ENCODE measurements around the gene VEGFC. TPM values are rescaled to one million over a fixed set of nuclear protein-coding genes. Genes with fewer than 3 reads are reported as not detected.

The VEGFC gene
- total RNA-seq, 1 experiment from 2014 or later: 15.7 TPM

DNA sequence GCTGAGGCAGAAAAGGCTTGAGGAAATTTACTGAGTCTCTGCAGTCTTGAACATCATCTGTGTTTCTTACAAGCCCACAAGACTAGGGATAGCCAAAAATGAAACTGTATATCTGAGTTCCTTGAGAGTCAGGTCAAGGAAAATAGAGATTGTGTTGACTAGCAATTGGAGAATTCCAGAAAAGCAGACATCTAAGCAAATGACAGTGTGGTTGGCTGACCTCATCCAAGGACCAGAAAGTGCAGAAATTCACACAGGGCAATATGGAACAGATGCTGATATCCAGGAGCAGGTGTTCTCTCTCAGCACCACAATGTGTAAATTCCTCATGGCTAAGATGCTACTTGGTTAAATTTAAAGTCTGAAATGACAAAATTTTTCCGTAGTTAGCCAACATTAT lies 146.4 kb downstream of the VEGFC start:
- in situ Hi-C loops (cut with HindIII; ENCODE audit: low pct_unique_long_range_greater_than_20kb, low sequenced_read_pairs): no loop called here
- no peak for DNase-seq (ENCODE audit: low read depth, low spot score)
- H3K4me1 ChIP-seq (ENCODE audit: control insufficient read depth, insufficient read depth, low read length): no peaks in the 10 kb centered on the region
- H3K27me3 ChIP-seq (ENCODE audit: control insufficient read depth, insufficient read depth, low read length): no peaks in the 10 kb centered on the region
- ATAC-seq: no peak
- no peak overlapping the region for H3K4me3 ChIP-seq (ENCODE audit: low read depth in 2 of 2, low read length in 2 of 2)
- ChIA-PET CTCF (no interaction called here), POLR2A (no interaction called here)
- intact Hi-C loops (cut with micrococcal nuclease; ENCODE audit: unreplicated experiment): no loop called here
- no peaks in the 10 kb centered on the region for H3K36me3 ChIP-seq (ENCODE audit: control insufficient read depth, insufficient read depth, low read length)
- H3K27ac ChIP-seq (ENCODE audit: low read length): no peak overlapping the region
- no peaks in the 10 kb centered on the region for H3K9me3 ChIP-seq (ENCODE audit: control insufficient read depth, insufficient read depth, low read depth, low read length)
- TF ChIP-seq REST (IDR thresholded peaks at IDR 0.05; ENCODE audit: insufficient read depth in 1 of 2, low read depth in 2 of 2, low read length in 1 of 2): no peak
- no peak for TF ChIP-seq TCF7L2 (IDR thresholded peaks at IDR 0.05; ENCODE audit: low read depth, low read length)
- TF ChIP-seq SIN3A (IDR thresholded peaks at IDR 0.05; ENCODE audit: borderline replicate concordance, insufficient read depth, low read depth, low read length): no peak
- TF ChIP-seq, protein P1, sequence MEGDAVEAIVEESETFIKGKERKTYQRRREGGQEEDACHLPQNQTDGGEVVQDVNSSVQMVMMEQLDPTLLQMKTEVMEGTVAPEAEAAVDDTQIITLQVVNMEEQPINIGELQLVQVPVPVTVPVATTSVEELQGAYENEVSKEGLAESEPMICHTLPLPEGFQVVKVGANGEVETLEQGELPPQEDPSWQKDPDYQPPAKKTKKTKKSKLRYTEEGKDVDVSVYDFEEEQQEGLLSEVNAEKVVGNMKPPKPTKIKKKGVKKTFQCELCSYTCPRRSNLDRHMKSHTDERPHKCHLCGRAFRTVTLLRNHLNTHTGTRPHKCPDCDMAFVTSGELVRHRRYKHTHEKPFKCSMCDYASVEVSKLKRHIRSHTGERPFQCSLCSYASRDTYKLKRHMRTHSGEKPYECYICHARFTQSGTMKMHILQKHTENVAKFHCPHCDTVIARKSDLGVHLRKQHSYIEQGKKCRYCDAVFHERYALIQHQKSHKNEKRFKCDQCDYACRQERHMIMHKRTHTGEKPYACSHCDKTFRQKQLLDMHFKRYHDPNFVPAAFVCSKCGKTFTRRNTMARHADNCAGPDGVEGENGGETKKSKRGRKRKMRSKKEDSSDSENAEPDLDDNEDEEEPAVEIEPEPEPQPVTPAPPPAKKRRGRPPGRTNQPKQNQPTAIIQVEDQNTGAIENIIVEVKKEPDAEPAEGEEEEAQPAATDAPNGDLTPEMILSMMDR (IDR thresholded peaks at IDR 0.05): no peak
- TF ChIP-seq POLR2AphosphoS5 (IDR thresholded peaks at IDR 0.05; ENCODE audit: low read depth, low read length): no peak
- BruUV-seq (replicated peaks): no TSS peak

DNA sequence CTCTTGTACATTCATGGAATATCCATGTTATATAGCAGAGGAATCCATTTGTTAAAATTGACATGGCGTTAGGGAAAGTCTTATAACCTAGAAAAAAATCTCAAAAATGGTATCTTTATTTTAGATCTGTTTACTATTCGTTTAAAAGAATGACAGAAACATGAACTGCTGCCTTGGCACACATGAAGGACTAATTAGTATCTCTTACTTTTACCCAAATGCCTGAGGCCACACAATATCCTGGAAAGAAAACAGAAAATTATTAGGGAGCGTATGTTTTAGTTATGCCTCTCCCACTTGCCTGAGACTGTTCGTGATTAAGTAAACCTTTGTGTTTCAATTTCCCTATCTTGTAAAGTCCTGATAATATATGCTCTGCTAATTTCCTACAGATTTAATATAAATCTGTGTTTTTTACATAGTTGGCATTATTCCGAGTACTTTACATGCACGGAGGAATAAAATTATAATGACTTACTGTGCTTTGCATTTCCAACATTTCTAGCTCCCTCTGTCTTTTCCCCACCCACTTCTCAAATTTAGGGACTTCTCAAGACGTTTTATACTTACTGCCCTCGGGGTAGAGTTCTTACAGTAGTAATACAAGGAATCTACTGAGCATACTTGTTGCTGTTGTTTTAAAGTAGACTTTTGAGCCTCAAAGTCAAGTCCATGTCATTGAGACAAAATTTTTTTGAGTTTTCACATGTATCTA lies 147.3 kb downstream of the VEGFC start:
- in situ Hi-C loops (cut with HindIII; ENCODE audit: low pct_unique_long_range_greater_than_20kb, low sequenced_read_pairs) (no loop called here), intact Hi-C loops (cut with micrococcal nuclease; ENCODE audit: unreplicated experiment) (no loop called here)
- TF ChIP-seq REST (IDR thresholded peaks at IDR 0.05; ENCODE audit: insufficient read depth in 1 of 2, low read depth in 2 of 2, low read length in 1 of 2) (no peak), TCF7L2 (IDR thresholded peaks at IDR 0.05; ENCODE audit: low read depth, low read length) (no peak), POLR2AphosphoS5 (IDR thresholded peaks at IDR 0.05; ENCODE audit: low read depth, low read length) (no peak), SIN3A (IDR thresholded peaks at IDR 0.05; ENCODE audit: borderline replicate concordance, insufficient read depth, low read depth, low read length) (no peak)
- TF ChIP-seq, protein P1 (IDR thresholded peaks at IDR 0.05): no peak
- H3K27ac ChIP-seq (ENCODE audit: low read length): no peak overlapping the region
- no peaks in the 10 kb centered on the region for H3K36me3 ChIP-seq (ENCODE audit: control insufficient read depth, insufficient read depth, low read length)
- DNase-seq (ENCODE audit: low read depth, low spot score) (no peak), ATAC-seq (no peak)
- ChIA-PET POLR2A (no interaction called here), CTCF (no interaction called here)
- BruUV-seq (replicated peaks): no TSS peak
- H3K27me3 ChIP-seq (ENCODE audit: control insufficient read depth, insufficient read depth, low read length): no peaks in the 10 kb centered on the region
- H3K4me1 ChIP-seq (ENCODE audit: control insufficient read depth, insufficient read depth, low read length): no peaks in the 10 kb centered on the region
- no peak overlapping the region for H3K4me3 ChIP-seq (ENCODE audit: low read depth in 2 of 2, low read length in 2 of 2)
- H3K9me3 ChIP-seq (ENCODE audit: control insufficient read depth, insufficient read depth, low read depth, low read length): no peaks in the 10 kb centered on the region
